HG03460 (cell line): ENCODE measurements around the gene TFR2.

Source experiments
- ATAC-seq: cut with Tn5 transposase; IDR thresholded peaks from one replicate; pipeline ENCODE4 v1.9.1; 2021; ENCODE audit not compliant: unreplicated experiment

The TFR2 gene

DNA sequence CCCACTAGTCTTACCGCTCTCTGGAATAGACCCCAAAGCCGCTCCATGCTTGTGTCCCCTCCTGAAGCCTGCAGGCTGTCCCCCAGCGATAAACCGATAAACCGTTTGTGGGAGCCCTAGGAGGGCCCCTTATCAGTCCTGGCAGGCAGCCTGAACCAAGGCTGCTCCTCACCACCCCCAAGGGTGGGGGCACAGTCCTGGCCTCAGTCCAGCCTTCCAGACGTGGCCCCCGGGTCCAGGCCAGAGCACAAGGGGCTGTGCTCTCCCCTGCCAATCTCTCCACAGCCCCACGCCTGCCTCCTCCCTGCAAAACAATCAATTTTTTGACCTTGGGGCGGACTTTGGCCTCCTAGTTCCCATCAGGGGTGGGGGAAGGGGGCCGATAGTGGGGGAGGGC lies at the start of gene TFR2:
Gene TFR2 (minus strand): TSS at position 90 of the 397 bp plus-strand sequence. CDS start 43 bp downstream, at position 47.
- ATAC-seq, result no peak

DNA sequence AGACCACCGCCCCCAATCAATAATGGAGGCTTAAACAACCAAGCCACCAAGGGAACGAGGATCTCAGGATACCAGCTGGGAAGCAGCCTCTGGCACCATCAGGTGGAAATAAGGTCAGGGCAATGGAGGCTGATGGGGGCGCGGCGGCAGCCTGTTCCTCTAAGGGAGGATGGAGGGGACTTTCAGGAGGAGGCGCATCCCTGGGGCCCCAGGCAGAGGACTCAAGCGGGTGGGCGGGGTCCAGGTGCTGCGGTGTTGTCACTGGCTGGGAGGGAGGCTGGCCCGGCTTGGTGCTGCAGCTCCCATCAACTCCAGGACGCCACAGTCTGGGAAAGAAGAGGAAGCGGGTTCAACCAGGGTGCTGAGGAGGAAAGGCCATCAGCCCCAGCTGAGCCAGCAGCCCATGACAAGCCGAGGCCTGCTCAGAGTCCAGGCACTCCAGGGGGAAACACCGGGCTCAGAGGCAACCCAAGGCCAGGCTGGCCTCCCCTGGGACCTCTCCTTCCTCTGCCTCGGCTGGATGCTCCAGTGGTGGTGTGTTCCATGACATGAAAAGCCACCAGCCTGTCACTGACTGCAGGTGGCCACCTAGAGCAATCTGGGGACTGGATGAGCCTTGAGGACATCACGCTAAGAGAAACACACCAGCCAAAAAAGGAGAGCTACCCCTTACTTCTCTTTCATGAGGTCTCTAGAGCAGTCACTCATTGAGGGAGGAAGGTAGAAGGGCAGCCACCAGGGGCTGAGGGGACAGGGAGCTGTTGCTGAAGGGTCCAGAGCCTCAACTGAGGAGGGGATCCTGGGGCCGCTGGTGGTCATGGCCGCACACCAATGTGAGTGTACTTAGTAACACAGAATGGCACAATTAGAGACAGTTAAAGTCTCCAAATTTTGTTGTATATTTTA lies 48.1 kb upstream of the TFR2 start:
- ATAC-seq, result no peak

- ATAC-seq, result no peak
Measured at GRCh38 chr7:100688326-100688860, 47.0 kb upstream of the TFR2 start.

GRCh38 chr7:100687751-100688300 lies 46.5 kb upstream of the TFR2 start:
- ATAC-seq, result no peak

DNA sequence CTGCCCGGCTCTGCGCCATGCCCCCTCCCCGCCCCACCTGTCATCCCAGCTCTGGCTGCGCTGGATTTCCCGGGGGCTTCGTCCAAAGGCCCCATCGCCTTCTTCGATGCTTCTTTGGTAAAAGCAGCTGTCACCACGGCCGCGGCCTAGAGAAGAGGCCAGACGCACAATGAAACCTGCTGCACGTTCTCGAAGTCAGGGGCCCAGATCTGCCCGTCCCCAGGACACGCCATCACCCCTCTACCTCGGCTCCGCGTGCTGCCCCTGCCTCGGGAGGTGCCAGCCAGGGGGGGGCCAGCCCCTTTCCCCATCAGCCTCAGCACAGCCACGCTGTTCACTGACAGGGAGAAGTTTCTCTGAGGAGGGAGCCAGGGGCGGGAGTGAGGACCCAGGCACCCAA lies 45.9 kb upstream of the TFR2 start:
- ATAC-seq, result no peak

DNA sequence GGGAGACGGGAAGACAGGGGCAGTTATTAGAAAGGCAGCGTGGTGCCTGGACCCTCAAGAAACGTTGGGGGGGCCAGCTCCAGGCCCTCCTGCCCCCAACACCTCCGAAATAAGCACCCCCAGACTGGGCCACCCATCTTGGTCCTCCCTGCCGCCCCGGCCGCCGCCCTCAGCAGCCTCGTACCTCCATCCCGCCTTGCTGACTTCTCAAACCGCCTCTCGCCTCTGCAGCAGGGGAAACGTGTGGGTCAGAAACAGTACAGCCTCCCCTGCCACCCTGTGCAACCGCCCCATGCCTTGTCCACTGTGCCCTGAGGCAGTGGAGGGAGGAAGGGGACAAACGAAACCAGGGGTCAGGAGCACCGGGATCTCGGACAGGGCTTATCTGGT lies 45.5 kb upstream of the TFR2 start:
- no peak for ATAC-seq

DNA sequence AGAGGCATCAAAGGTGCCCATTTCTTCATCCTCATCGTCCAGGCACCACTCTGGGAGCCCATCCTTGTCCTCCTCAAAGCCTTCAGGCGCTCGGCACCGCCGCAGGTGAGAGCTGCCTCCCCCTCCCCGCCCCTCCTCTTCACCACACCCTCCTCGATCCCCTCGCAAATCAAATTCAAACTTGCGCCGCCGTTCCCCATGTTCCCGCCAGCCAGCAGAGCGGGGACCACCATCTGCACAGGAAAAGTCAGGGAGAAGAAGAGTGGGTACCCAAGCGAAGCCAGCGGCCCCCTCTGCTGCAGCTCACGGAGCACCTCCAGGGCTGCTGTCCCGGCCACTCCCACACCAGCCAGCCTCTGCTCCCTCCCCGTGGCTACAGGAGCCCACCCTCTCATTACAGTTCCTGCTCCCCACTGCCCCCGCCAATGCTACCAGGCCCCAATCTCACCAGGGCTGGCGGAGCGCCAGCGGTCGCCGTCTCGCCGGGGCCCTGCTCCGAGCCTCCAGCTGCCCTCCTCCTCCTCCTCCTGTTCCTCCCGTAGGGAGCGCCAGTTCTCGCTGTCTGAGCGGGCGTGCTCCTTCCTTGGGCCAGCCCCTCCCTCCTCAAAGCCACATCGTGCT lies 45.0 kb upstream of the TFR2 start:
- no peak for ATAC-seq

DNA sequence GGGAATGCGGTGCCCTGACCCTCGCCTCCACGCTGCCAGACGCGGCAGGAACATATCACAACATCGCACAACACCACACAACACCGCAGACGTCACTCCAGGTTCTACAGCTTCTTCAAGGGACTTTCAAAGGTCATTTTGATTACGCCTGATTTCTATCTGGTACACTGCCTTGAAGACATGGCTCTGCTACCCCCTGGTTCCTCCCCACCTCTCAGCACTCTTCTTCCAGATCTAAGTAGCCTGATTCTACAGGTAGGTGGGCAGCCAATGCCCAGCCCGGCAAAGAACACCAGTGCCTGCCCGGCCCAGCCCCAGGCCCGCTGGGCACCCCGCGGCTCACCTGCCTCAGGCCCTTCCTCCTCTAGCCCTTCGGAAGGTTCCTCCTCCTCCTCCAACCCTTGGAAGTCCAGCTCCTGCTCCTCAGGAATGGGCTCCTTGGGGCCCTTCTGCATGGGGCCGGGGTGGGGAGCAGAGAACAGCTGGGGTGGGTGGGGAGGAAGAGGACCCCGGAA lies 44.3 kb upstream of the TFR2 start:
- ATAC-seq, result no peak

DNA sequence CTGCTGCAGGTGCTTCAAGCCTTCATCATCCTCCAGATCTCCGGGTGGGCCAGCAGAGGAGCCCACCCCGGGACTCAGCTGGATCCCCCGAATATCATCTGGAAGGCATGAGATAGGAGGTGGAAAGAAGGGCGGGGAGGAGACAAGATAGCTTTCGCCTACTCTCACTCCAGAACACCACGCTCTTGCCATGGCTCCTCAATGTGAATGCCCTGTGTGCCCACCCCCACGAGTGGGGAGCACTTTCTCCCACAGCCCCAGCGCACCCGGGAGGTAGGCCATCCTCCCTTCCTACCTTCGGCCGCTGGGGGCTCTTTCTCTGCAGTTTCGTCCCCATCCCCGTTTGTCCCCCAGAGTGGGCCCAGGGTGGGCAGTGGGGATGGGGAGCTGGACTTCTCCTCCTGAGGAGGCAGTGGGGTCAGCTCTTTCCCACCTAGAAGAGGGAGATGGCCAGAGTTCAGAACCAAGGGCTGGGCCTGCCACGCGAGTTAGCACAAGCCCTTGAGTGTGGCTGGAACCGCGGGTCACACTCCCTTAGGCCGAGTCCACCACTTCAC lies 43.8 kb upstream of the TFR2 start:
- ATAC-seq, result no peak

- no peak for ATAC-seq
Measured at GRCh38 chr7:100684534-100685042, 43.2 kb upstream of the TFR2 start.

GRCh38 chr7:100683659-100684533 lies 42.5 kb upstream of the TFR2 start:
- no peak for ATAC-seq

- no peak for ATAC-seq
Measured at GRCh38 chr7:100682991-100683658, 41.8 kb upstream of the TFR2 start.

DNA sequence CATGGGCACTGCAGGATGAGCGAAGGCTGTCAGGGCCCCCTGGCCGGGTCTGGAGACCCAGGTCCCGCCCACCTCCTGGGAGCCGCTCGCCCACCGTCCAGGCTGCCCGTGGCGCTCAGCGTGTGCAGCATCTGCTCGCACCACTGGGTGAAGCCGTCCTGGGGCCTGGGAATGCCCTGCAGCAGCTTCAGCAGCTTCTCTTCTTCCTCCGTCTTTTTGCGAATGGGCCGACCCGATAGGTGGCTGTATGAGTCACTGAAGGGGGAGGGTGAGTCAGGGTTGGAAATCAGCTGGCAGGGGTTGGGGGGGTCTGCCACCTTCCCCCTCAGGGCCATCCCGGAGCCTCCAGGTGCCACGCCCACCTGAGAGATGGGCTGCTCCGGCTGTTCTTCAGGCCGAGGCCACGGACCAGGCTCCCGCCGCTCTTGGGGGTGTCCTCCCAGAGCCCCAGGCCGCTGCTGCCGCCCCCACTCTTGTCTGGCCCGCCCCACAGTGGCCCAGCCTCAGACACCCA lies 40.9 kb upstream of the TFR2 start:
- no peak for ATAC-seq

DNA sequence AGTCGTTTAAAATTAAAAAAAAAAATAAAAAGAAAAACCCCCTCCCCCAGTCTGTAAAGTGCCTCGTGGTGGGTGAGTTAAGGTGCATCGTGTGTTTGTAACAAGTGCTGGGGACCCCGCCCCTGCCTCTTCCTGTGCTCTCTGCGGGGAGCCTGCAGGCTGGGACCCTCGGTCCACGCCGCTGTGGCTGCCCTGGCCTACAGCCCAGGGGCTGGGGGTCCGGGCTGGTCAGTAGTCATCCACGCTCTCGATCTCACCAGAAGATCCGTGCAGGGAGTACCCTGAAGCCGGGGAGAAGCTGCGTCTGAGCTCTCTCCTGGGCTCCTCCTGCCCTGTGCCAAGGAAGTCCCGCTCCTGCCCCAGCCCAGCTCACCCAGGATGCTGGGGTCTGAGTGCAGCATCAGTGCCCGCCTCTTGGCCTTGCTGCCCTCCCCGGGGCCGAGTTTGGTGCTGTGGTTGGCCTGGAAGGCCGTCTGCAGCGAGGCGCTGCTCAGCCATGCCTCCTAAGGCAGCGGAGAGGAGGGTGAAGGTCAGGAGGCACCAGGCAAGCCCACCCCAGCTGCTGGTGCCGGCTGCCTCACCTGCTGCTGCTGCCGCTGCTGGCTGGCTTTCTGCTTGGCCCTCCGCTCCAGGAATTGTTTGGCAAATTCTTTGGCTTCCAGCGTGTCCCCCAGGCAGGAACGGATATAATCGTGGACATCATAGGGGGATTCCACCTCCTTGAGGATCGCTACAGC lies 40.3 kb upstream of the TFR2 start:
- ATAC-seq, result no peak

GRCh38 chr7:100680576-100681271 lies 39.4 kb upstream of the TFR2 start:
- no peak for ATAC-seq

DNA sequence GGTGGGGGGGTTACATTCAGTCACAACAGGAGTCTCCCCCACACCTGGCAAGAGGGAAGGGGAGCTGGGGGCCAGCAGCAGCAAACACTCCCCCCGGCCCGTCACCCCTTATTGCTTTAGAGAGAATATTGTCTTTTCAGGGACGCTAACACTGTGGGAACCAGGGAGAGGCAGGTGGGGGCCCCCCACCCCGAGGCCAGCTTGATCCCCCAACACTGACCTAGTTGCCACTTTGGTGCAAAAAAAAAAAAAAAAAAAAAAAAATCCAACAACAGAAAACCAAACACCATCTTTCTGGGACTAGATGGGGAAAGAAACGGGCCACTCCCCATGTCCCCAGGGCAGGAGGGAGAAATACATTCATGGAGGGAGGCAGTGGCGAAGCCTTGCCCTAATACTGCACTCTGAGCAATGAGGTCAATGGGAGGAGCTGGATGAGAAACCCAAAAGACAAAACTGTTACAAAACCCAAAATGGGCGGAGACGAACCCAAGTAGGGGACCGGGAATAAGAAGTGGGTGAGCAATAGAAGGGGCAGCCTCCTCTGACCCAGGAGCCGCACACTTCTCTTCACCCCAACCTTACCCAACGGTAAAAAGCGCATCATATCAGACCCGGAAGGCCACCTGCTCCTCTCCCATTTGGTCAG lies 38.7 kb upstream of the TFR2 start:
- ATAC-seq, result no peak

- ATAC-seq, result no peak
Measured at GRCh38 chr7:100679129-100679926, 38.0 kb upstream of the TFR2 start.
